Mesendoderm (in vitro differentiated cells): ENCODE data around the gene PPA2.

Experiments
- DNase-seq: peaks from one replicate; pipeline ENCODE4 v3.0.0; 2013
- H2AK5ac ChIP-seq: 2 replicates; pipeline ENCODE4 v1.6.1; 2013; ENCODE audit warnings: low read length, inconsistent platforms
- H2BK120ac ChIP-seq: 2 replicates; pipeline ENCODE4 v1.6.1; 2013; ENCODE audit warnings: low read depth, mild to moderate bottlenecking, low read length, moderate library complexity, mixed read lengths
- H2BK15ac ChIP-seq: replicated peaks from 2 replicates; pipeline ENCODE4 v1.6.1; 2013; ENCODE audit warnings: low read depth, mild to moderate bottlenecking, moderate library complexity
- H2BK5ac ChIP-seq: 2 replicates; pipeline ENCODE4 v1.6.1; 2013; ENCODE audit warnings: low read length, inconsistent platforms
- H3K18ac ChIP-seq: 2 replicates; pipeline ENCODE4 v1.6.1; 2013; ENCODE audit warnings: mild to moderate bottlenecking, low read length, mixed read lengths
- H3K23ac ChIP-seq: one replicate; pipeline ENCODE4 v1.6.1; 2013; ENCODE audit warnings: low read length
- H3K27ac ChIP-seq: 2 replicates; pipeline ENCODE4 v1.5.1; 2013; ENCODE audit warnings: low read depth, mild to moderate bottlenecking, inconsistent platforms, low read length, moderate library complexity
- H3K27me3 ChIP-seq: 2 replicates; pipeline ENCODE4 v1.6.1; 2013; ENCODE audit warnings: low read length, control low read depth, mild to moderate bottlenecking, inconsistent platforms; ENCODE audit not compliant: insufficient read depth, poor library complexity
- H3K36me3 ChIP-seq: 2 replicates; pipeline ENCODE4 v1.6.1; 2013; ENCODE audit warnings: low read length, inconsistent platforms; ENCODE audit not compliant: control insufficient read depth, insufficient read depth
- H3K4ac ChIP-seq: one replicate; pipeline ENCODE4 v1.6.1; 2013; ENCODE audit warnings: low read depth, mild to moderate bottlenecking, low read length, moderate library complexity
- H3K4me1 ChIP-seq: 2 replicates; pipeline ENCODE4 v1.6.1; 2013; ENCODE audit warnings: low read depth, low read length, inconsistent platforms; ENCODE audit not compliant: control insufficient read depth
- H3K4me2 ChIP-seq: 2 replicates; pipeline ENCODE4 v1.6.1; 2013; ENCODE audit warnings: low read length
- H3K4me3 ChIP-seq: 2 replicates; pipeline ENCODE4 v1.5.1; 2013; ENCODE audit warnings: mild to moderate bottlenecking, low read length
- H3K56ac ChIP-seq: one replicate; pipeline ENCODE4 v1.6.1; 2013; ENCODE audit warnings: low read length
- H3K79me1 ChIP-seq: 2 replicates; pipeline ENCODE4 v1.6.1; 2013; ENCODE audit warnings: low read length, inconsistent platforms
- H3K79me2 ChIP-seq: 2 replicates; pipeline ENCODE4 v1.6.1; 2013; ENCODE audit warnings: mild to moderate bottlenecking, low read length; ENCODE audit not compliant: control insufficient read depth, insufficient read depth
- H3K9ac ChIP-seq: 2 replicates; pipeline ENCODE4 v1.6.1; 2013; ENCODE audit warnings: low read length, inconsistent platforms
- H4K5ac ChIP-seq: one replicate; pipeline ENCODE4 v1.6.1; 2013; ENCODE audit warnings: low read length
- H4K8ac ChIP-seq: one replicate; pipeline ENCODE4 v1.6.1; 2013; ENCODE audit warnings: low read depth, mild to moderate bottlenecking, control low read depth, low read length, moderate library complexity
- WGBS: extraction: QIAGEN DNeasy Blood & Tissue Kit; methylation state at CpG from one replicate; pipeline ENCODE4 v1.1.7; 2013; ENCODE audit warnings: low lambda C conversion rate, missing lambda C conversion rate; ENCODE audit not compliant: insufficient coverage; ENCODE audit errors: extremely low coverage; 5-methylcytosine and 5-hydroxymethylcytosine counted together

Gene PPA2

DNA sequence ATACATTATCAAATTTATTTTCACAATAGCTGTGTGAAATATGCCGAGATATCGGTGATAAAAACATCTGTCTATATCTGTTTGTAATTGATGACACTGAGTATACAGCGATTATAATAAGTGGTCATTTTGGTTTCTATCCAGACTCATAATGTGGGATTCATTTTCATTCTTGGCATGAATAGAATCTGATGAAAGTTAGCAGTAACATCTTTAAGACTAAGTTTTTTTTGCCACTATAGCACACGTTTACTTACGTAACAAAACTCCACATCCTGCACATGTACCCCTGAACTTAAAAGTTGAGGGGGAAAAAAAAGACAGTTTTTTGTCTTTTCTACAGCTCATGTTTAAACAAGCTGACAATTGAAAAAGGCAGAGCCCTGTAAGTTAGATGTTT lies 86.4 kb downstream of the PPA2 start:
- Histone ChIP-seq H4K8ac (no peak overlapping the region), H2BK15ac (no peak overlapping the region), H3K79me1 (no peaks in the 10 kb centered on the region), H2BK120ac (no peak overlapping the region), H2AK5ac (no peak overlapping the region), H3K36me3 (no peaks in the 10 kb centered on the region), H3K79me2 (no peaks in the 10 kb centered on the region), H3K18ac (no peak overlapping the region), H3K4me3 (no peak overlapping the region), H3K56ac (no peak overlapping the region), H2BK5ac (no peak overlapping the region), H3K9ac (no peak overlapping the region), H3K27ac (no peak overlapping the region), H3K4ac (no peak overlapping the region), H3K23ac (no peak overlapping the region), H3K4me1 (no peaks in the 10 kb centered on the region), H4K5ac (no peak overlapping the region), H3K27me3 (no peaks in the 10 kb centered on the region), H3K4me2 (no peak overlapping the region)
- no peak for DNase-seq
- no CpG with 5 or more reads among the region's 5 CpGs for WGBS

DNA sequence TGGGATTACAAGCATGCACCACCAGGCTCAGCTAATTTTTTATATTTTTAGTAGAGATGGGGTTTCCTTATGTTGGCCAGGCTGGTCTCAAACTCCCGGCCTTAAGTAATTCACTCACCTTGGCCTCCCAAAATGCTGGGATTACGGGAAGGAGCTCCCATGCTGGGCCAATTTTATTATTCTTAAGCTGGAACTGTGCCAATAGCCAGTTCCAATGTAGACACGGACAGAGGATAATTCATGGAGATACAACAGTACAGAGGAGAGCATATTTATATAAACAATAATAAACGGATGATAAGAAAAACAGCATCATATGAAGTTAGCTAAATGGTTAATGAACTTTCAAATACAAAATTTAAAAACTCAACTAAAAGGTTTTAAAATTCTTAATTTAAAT lies 87.8 kb downstream of the PPA2 start:
- H3K36me3 ChIP-seq = no peaks in the 10 kb centered on the region
- no peak overlapping the region for H4K8ac ChIP-seq
- no peak overlapping the region for H2BK5ac ChIP-seq
- no peak for DNase-seq
- no peak overlapping the region for H3K27ac ChIP-seq
- no peaks in the 10 kb centered on the region for H3K4me1 ChIP-seq
- no peak overlapping the region for H2BK15ac ChIP-seq
- no peaks in the 10 kb centered on the region for H3K27me3 ChIP-seq
- H3K23ac ChIP-seq = no peak overlapping the region
- no peak overlapping the region for H2BK120ac ChIP-seq
- H2AK5ac ChIP-seq = no peak overlapping the region
- WGBS = no CpG with 5 or more reads among the region's 4 CpGs
- H3K9ac ChIP-seq = no peak overlapping the region
- no peak overlapping the region for H4K5ac ChIP-seq
- no peak overlapping the region for H3K56ac ChIP-seq
- H3K4me2 ChIP-seq = no peak overlapping the region
- no peaks in the 10 kb centered on the region for H3K79me1 ChIP-seq
- no peak overlapping the region for H3K18ac ChIP-seq
- no peak overlapping the region for H3K4ac ChIP-seq
- no peaks in the 10 kb centered on the region for H3K79me2 ChIP-seq
- H3K4me3 ChIP-seq = no peak overlapping the region

DNA sequence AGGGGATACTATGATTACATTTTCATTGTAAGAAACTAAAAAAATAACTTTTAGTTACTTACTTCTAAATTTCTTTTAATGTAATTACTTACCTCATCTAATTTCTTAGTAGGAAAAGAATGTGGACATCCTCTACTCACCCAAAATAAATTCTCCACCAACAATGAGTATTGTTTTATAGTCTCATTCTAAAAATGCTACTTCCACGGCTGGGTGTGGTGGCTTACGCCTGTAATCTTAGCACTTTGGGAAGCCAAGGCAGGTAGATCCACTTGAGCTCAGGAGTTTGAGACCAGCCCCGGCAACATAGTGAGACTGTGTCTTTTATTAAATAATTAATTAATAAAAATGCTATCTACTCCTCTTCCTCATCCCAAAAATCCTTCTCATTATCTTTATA lies 99.8 kb downstream of the PPA2 start:
- no peak overlapping the region for H3K27ac ChIP-seq
- no peaks in the 10 kb centered on the region for H3K36me3 ChIP-seq
- no peak overlapping the region for H3K9ac ChIP-seq
- no peaks in the 10 kb centered on the region for H3K27me3 ChIP-seq
- H3K4ac ChIP-seq = no peak overlapping the region
- no peak for DNase-seq
- no peak overlapping the region for H2BK5ac ChIP-seq
- no peak overlapping the region for H2BK120ac ChIP-seq
- H3K79me1 ChIP-seq = no peaks in the 10 kb centered on the region
- no peak overlapping the region for H3K4me3 ChIP-seq
- no peak overlapping the region for H4K5ac ChIP-seq
- no peak overlapping the region for H2AK5ac ChIP-seq
- no peaks in the 10 kb centered on the region for H3K4me1 ChIP-seq
- no CpG with 5 or more reads among the region's 3 CpGs for WGBS
- no peak overlapping the region for H2BK15ac ChIP-seq
- no peak overlapping the region for H4K8ac ChIP-seq
- H3K23ac ChIP-seq = no peak overlapping the region
- H3K79me2 ChIP-seq = no peaks in the 10 kb centered on the region
- no peak overlapping the region for H3K18ac ChIP-seq
- H3K56ac ChIP-seq = no peak overlapping the region
- H3K4me2 ChIP-seq = no peak overlapping the region

DNA sequence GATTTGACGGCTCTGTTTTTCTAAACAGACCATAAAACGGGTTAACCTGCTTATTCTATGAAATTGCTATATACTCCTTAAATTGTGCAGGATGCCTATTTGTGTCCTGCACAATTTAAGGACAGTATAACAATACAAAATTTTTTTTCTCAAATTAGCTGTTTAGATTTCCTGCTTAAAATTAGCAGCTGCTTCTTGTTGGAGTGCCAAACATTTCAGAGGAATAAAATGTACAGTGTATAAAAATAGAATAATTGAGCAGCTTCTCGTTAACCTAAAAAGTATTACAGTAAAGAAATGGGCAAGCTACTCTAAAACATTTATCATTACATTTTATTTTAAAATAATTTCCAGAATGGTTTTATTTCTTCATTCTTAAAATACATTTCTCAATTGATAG lies 100.5 kb downstream of the PPA2 start:
- Histone ChIP-seq H2AK5ac (no peak overlapping the region), H3K4me2 (no peak overlapping the region), H3K4me1 (no peaks in the 10 kb centered on the region), H3K27ac (no peak overlapping the region), H2BK120ac (no peak overlapping the region), H3K4me3 (no peak overlapping the region), H2BK15ac (no peak overlapping the region), H3K23ac (no peak overlapping the region), H3K36me3 (no peaks in the 10 kb centered on the region), H3K4ac (no peak overlapping the region), H3K9ac (no peak overlapping the region), H3K79me1 (no peaks in the 10 kb centered on the region), H3K56ac (no peak overlapping the region), H3K18ac (no peak overlapping the region), H3K27me3 (no peaks in the 10 kb centered on the region), H3K79me2 (no peaks in the 10 kb centered on the region), H4K8ac (no peak overlapping the region), H2BK5ac (no peak overlapping the region), H4K5ac (no peak overlapping the region)
- DNase-seq = no peak
- no CpG with 5 or more reads among the region's 3 CpGs for WGBS

DNA sequence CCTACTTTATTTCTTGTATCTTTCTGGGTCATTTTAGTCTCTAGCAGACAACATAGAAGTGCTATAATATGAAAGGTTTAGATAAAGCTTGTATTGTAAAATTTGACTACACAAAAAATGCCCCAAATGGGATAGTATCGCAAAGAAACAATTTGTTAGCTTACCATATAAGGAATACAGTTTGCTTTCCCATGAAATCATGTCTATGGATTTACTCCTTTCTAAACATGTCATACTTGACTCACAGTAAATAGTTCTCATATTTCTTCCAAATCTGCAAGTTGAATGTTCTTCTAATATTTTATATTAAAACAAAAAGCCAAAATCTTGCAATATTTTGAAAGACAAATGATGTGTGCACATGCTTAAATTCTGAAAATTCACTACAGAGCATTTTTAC lies 103.9 kb downstream of the PPA2 start:
- H3K4me2 ChIP-seq = no peak overlapping the region
- H2BK15ac ChIP-seq = no peak overlapping the region
- no peaks in the 10 kb centered on the region for H3K79me1 ChIP-seq
- no peaks in the 10 kb centered on the region for H3K27me3 ChIP-seq
- no peaks in the 10 kb centered on the region for H3K36me3 ChIP-seq
- no peak overlapping the region for H3K23ac ChIP-seq
- H3K56ac ChIP-seq = no peak overlapping the region
- no peak overlapping the region for H3K27ac ChIP-seq
- no CpG with 5 or more reads among the region's 1 CpG for WGBS
- no peak overlapping the region for H3K9ac ChIP-seq
- no peak overlapping the region for H2AK5ac ChIP-seq
- no peak overlapping the region for H3K4ac ChIP-seq
- no peak overlapping the region for H3K4me3 ChIP-seq
- H2BK5ac ChIP-seq = no peak overlapping the region
- no peak overlapping the region for H4K8ac ChIP-seq
- no peak for DNase-seq
- no peaks in the 10 kb centered on the region for H3K79me2 ChIP-seq
- H3K18ac ChIP-seq = no peak overlapping the region
- H4K5ac ChIP-seq = no peak overlapping the region
- no peak overlapping the region for H2BK120ac ChIP-seq
- H3K4me1 ChIP-seq = no peaks in the 10 kb centered on the region

DNA sequence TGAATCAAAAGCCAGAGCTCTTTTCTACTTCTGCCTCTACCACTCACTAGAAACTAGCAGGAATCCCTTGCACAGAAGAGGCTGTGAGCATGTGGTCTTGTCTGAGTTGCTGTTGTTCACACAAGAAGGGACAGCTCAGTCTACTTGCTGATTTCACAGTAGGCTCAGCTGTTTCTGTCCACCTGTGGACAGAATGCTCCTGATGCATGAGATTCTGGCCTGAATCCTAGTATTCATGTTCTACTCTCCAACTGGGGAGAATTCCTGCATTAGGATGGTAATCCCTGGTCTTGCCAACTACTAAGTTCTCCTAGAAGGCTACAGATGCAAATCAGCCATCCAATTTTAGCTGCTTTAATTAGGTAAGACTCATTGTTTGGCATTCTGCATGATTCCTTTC lies 112.8 kb downstream of the PPA2 start:
- H3K56ac ChIP-seq = no peak overlapping the region
- no peak overlapping the region for H3K4ac ChIP-seq
- H3K36me3 ChIP-seq = no peaks in the 10 kb centered on the region
- H3K4me2 ChIP-seq = no peak overlapping the region
- no peaks in the 10 kb centered on the region for H3K79me1 ChIP-seq
- no peak overlapping the region for H3K27ac ChIP-seq
- no peak overlapping the region for H2BK15ac ChIP-seq
- H3K4me3 ChIP-seq = no peak overlapping the region
- H4K8ac ChIP-seq = no peak overlapping the region
- no peak overlapping the region for H3K9ac ChIP-seq
- no peaks in the 10 kb centered on the region for H3K79me2 ChIP-seq
- no peak for DNase-seq
- H2BK120ac ChIP-seq = no peak overlapping the region
- no peaks in the 10 kb centered on the region for H3K27me3 ChIP-seq
- H2AK5ac ChIP-seq = no peak overlapping the region
- H3K18ac ChIP-seq = no peak overlapping the region
- H2BK5ac ChIP-seq = no peak overlapping the region
- H3K23ac ChIP-seq = no peak overlapping the region
- H4K5ac ChIP-seq = no peak overlapping the region
- H3K4me1 ChIP-seq = no peaks in the 10 kb centered on the region
